ENCODE results near the gene PLAC8.

The PLAC8 gene, protein sequence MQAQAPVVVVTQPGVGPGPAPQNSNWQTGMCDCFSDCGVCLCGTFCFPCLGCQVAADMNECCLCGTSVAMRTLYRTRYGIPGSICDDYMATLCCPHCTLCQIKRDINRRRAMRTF

DNA sequence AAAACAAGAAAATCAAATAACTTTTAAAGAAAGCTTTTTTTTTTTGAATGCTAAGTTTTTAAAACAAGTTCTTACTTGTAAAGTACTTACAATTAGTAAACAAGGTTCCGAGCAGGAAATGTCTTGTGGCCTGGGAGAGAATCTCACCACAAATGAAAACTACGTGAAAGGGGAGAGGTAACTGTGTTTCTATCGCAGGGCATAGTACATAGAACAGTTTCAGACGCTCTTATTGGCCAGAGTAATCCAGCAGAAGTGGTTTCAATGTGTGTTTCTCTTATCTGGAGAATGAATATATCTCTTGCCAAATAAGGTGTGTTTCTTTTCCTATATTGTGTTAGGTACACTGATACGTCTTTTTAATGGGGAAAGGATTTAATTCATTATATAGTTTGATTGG is at the start of gene PLAC8:
Gene PLAC8, minus strand, starts transcription at position 154 of the 400 bp plus-strand sequence. CDS start 6,808 bp downstream, outside the sequence.
- DNase-seq (ENCODE audit: low read depth) = no peak

DNA sequence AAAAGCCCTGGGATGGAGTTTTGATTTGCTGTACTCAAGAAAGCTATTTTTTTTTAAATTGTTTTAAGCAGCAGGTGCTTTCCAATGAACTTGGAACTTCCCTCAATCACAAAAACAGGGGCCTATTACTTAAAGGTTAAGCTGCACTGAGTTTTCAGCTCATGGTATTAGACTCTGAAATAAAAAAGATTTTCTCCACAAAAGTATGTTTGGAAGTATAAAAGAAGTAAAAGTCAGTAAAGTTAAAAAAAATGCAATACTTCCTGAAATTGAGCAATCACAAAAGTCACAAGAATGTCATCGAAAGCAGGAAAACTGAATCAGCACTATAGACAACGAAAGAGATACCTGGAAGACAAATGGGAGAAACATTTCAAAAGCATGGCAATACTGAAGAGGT is 38.9 kb upstream of the PLAC8 start:
- DNase-seq (ENCODE audit: low read depth) = no peak

DNA sequence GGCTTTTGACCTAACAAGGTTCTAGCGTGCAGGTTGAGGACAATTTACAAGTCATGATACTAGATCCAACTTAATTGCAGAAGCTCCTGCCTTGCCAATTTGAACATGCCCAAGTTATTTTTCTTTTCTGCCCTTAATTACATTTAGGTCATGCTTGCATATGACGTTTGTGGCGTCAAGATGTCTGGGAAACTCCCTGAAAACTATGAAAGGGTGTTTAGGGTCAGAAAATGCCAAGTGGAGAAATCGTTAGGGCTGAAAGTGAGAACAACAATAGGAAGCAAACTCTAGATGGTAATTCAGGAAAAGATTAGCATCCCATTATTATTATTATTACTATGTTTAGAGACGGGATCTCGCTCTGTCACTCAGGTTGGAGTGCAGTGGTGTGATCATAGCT is 38.2 kb upstream of the PLAC8 start:
- DNase-seq (ENCODE audit: low read depth) = no peak

DNA sequence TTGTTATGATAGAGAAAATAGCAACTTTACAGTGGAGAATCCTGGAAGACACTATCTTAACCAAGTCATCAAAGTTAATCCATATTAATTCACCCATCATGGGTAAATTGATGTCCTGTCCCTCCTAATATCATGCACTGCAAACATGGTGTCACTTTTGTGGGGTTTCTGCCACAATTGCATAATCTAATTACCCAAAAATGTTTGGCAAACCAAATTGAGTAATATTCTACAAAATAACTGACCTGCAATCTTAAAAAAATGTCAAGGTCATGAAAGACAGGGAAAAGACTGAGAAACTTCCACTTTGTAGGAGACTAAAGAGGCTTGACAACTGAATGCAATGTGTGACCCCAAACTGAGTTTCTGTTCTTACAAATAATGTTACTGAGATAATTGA is 37.1 kb upstream of the PLAC8 start:
- no peak for DNase-seq (ENCODE audit: low read depth)

DNA sequence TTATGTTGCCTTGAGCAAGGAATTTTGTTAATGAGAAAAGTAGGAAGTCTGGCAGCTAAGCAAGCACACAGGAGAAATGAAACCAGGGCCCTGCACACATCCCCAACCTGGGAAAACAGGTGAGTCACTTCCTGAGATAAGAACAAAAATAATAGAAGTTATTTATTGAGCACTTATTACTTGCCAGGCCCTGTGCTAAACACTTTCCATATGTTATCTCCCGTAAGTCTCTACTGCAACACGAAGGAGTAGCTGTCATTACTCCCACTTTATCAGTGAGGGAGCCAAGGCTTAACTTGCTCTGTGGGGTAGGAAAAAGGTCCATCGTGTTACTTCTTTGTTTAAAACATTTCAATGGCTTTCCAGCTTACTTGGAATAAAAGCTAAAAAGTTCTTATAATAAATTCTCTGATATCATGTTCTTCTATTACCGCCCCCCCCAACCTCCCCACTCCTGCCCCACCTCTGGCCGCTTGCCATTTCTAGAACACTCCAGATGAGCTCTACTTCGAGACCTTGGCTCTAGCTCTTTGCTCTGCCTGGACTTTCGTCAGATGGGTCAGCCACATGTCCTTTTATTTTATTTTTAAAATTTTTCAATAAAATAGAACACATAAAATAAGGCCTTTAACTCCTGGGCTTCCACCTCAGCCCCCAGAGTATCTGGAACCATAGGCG is 36.3 kb upstream of the PLAC8 start:
- no peak for DNase-seq (ENCODE audit: low read depth)

DNA sequence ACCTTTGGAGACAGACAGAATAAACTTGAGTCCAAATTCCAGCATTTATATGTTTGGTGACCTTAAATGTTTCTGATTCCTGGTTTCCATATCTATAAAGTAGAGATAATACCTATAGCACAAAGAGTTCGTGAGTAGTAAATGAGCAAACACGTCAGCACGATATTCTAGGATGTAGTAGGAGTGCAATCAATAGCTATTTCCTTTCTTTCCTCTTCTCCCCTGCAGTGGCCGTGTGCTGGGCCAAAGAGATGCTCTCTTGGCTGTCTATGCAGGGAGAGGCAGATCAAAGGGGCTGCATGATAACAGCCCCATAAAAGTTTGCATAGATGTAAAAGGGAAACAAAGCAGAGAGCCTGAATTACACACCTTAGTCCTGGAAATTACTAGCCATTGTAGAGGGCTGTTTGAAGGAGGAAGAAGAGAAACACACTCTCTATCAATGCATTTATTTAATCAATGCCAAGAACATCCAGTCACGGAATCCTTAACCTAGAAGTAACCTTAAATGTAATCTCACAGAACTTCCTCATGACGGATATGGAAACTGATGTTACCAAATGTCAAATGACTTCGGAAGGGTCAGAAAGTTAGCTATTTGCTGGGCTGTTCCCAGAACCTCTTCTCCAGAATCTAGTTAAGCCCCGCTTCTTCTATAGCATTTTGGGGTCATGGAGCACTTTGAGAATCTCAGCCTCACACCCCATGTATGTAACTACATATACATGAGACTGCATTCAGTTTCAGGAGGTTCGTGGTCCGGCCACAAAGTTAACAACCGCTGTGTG is 35.5 kb upstream of the PLAC8 start:
- DNase-seq (ENCODE audit: low read depth) = no peak

DNA sequence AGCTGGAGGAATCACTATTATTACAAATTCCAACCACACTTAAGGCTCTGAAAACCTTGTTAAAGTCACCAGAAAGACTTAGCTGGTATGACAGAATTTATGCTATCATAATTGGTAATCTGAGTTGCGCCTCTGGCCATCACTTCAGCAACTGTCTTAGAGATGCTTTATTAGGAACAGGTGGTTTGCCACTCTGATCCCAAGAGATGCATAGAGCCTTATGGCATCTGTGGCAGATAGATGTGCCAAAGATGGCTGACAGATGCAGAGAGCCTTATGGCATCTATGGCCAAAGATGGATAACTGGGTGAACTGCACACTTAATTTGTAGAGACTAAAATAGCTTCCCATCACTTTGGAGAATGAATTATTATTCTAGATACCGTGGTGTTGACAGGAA is 32.3 kb upstream of the PLAC8 start:
- no peak for DNase-seq (ENCODE audit: low read depth)

DNA sequence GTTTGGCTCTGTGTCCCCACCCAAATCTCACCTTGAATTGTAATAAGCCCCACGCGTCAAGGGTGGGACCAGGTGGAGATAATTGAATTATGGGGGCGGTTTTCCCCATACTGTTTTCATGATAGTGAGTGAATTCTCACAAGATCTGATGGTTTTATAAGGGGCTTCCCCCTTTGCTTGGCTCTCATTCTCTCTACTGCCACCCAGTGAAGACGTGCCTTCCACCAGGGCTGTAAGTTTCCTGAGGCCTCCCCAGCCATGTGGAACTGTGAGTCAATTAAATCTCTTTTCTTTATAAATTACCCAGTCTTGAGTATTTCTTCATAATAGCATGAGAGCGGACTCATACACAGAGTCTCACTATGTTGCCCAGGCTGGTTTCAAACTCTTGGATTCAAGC is 31.2 kb upstream of the PLAC8 start:
- DNase-seq (ENCODE audit: low read depth) = peak; percentile 4

DNA sequence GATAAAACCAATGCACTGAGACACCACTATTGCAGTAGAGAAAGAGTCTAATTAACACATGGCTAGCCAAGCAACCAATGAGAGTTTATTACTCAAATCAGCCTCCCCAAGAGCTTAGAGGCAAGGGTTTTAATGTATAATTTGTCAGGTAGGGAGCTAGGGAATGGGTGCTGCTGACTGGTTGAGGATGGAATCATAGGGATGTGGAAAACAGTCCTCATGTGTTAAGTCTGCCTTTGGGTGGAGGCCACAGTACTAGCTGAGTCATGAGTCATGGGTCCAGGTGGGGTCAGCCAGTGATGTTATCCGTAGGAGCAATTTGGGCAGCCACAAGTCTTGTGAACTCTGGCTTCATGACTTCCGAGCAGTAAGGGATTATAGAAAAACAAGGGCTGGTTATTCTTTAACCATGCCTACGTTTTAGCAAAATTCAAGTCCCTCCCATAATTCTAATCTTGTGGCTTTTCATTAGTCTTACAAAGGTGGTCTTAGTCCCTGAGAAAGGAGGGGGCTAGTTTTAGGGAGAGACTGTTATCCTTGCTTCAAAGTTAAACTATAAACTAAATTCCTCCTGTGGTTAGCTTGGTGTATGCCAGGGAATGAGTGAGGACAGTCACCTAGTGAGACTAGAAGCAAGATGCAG is 25.1 kb upstream of the PLAC8 start:
- DNase-seq (ENCODE audit: low read depth) = no peak

DNA sequence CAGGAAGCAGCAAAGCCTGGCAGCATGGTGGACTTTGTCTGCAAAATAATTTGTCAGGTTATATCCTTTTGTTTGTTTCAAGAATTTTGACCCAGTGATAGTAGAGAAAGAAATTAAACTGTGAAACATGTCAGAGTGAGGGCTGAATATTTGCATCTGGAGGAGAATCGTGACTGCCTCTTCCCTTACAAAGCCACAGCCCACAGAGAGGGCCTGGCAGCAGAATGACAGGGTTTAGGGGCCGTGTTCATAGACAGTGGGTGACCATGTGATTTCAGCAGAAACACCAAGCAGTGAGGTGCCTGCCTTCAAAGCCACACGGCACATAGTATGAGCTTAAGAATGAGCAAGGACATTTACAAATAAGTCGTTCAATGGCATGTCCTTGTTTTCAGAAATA is 24.4 kb upstream of the PLAC8 start:
- peak; percentile 25 for DNase-seq (ENCODE audit: low read depth)

DNA sequence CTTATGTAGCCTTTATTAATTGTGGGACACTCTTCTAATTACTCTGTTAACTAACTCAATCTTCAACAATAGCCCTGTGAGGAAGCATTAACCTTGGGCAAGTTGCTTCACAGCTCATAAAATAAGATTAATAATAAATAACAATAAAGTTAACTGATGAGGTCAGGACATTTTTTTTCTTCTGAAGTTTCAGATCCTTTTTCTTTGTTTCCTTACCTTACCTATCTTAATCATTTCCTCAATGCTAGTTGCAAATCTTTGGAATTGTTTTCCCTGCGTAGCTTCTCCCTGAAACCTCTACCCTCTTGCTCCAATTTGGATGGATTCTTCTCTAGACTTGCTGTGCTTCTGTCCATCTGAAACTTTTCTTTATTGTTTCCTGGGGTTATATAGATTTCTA is 17.5 kb upstream of the PLAC8 start:
- DNase-seq (ENCODE audit: low read depth) = no peak

DNA sequence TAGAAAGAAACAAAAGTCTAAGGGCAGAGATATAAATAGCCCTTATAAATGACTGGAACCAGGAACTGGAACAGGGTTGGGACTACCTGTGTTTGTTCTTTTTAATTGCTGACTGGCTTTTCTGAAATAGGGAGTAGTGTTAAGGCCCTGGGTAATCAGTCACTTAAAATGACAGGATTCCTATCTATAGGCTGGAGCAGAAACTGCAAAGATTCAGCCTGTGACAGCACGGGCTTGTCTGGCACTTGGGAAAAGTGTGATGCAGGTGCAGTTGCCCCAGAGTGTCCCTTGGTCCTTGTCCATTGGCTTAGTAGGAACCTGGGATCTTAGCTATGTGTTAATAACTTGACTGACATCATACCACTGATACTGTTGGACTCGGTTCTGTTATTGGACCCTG is 14.7 kb upstream of the PLAC8 start:
- DNase-seq (ENCODE audit: low read depth) = no peak

DNA sequence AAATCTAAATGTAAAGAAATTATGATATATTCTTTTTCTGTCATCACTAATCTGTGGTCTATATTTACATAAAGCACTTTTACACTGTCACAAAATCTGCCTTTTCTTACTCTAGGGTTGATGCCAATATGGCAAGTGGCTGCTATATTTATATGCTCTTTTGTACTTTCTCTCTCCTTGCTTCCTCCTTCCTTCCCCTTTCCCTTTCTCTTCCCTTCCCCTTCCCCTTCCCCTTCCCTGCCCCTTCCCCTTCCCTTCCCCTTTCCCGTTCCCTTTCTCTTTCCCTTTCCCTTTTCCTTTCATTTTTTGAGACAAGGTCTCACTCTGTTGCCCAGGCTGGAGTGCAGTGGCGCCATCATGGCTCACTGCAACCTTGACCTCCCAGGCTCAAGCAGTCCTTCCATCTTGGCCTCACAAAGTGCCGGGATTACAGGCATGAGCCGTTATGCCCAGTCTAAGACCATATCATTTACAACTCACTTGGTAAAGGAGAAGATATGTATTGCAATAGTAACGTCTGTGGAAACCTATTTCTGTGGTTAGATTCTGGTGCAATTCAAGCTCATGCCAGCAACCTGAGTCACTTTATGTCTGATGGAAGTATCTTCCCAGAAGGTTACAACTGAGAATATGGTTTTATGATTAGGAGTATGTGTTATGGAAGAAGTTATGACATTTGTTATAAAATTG is 13.9 kb upstream of the PLAC8 start:
- no peak for DNase-seq (ENCODE audit: low read depth)

DNA sequence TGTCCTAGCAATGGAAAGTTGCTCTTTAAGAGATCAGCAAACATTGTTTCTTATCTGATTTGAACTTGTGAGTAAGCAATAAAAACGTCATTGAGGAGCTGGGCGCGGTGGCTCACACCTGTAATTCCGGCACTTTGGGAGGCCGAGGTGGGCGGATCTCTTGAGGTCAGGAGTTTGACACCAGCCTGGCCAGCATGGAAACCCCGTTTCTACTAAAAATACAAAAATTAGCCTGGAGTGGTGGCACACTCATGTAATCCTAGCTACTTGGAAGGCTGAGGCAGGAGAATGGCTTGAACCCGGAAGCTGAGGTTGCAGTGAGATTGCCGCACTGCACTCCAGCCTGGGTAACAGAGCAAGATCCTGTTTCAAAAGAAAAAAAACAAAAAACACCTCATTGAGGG is 11.2 kb upstream of the PLAC8 start:
- no peak for DNase-seq (ENCODE audit: low read depth)

DNA sequence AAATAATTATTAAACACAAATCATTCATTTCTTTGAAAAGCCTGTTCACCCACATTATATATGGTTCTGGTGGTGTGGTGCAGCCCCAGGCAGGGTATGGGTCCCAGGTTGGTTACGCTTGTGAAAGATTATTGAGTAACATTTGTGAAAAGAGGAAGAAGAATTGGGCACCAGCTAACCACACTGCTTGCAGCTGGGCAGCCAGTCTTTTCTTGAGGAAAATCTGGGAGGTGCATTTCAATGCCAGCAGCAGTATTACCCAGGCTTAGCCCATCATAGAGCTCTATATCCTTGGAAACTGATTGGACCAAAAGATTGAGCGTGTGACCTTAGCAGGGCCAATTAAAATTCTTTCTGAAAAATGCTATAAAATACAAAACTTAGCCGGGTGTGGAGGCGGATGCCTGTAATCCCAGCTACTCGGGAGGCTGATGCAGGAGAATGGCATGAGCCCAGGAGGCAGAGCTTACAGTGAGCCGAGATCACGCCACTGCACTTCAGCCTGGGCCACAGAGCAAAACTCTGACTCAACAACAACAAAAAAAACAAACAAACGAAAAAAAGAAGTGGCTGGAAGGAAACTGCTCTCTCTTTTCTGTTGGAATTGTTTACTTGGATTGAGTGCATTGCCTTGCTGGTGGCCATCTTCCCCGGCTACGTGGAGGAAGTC is 9.7 kb upstream of the PLAC8 start:
- no peak for DNase-seq (ENCODE audit: low read depth)

DNA sequence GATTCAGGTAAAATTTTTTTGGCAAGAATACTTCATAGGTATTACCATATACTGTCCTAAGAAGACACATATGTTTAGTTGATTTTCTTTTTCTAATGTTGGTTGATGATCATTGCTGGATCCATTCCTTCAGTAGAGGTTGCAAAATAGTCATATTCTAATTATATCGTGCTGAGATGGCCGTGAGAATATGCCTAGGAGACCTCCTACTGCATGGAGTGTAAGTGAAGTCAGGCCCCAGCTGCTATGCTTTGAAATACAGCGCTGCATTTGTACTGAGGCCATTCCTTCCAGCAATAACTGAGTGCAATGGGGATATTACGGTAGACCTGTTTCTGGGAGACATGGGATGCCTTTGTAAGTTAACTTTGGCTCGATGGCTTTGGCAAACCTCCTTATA is 6.7 kb upstream of the PLAC8 start:
- no peak for DNase-seq (ENCODE audit: low read depth)

DNA sequence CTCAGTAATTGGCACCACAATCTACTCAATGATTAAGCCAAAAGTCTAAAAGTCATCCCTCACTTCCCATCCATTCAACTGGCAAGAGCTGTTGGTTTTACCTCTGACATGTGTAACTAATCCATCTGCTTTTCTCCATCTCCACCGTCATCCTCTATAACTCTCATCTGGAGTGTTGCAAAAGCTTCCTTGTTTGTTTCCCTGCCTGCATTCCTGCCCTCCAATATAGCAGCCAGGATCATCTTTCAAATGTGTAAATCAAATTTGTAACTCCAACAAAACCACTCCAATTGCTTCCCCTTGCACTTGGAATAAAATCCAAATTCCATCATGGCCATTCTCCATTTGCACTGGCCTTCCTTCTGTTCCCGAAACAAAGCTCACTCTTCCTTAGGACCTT is 4.3 kb upstream of the PLAC8 start:
- DNase-seq (ENCODE audit: low read depth) = no peak

DNA sequence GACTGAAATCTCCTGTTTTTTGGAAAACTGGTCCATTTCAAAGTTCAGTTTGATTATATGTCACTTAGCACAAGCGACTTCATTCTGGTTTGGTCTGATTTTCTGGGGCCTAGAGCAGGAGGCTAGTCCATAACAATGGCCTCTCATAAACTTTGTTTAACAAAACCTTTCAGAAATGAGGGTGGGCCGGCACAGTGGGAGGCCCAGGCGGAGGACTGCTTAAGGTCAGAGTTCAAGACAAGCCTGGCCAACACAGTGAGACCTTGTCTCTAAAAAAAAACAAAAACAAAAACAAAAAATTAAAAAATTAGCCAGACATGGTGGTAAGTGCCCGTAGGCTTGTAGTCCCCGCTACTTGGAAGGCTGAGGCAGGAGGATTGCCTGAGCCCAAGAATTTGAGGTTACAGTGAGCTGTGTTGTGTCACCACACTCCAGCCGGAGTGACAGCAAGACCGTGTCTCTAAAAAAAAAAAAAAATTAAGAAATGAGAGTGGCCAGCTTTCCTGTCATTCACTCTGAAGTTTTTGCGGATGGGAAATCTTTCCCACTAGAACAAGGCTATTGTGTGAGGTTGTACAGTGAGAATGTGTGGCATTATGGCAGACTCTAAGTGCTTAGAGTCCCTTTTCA is 1.2 kb upstream of the PLAC8 start:
- DNase-seq (ENCODE audit: low read depth) = no peak

DNA sequence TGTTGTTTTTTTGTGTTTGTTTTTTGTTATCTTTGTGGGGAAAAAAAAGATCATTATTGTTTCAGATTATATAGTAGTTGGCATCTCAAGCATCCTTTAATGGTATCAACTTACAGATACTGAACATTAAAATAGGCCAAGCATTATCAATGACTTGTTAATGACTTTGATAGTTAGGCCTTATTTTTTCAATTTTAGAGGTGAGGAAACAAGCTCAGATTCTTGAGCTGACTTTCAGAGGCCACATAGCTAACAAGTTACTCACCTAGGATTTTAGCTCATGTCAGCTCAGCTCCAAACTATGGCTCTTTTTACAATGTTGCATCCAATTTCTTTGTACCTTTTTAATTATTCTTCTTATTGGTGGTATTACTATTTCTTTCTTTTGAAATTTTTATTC is 471 bp upstream of the PLAC8 start:
- DNase-seq (ENCODE audit: low read depth) = no peak

DNA sequence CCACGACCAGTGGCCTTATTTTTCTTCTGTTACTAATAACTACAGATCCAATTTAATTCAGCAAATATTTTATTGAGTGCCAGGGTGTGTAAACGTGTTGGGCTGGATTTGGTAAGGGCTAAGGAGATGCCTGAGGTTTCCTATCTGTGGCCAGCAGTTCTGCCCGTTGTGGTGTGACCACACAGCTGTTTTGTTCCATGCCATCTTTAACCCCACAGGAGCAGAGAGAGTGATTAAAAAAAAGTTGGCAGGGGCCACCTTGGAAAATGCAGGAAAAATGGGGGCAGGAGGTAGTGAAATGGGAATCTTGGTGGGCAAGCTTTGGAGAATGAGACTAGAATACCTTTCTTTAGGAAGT is 1.1 kb downstream of the PLAC8 start:
- DNase-seq (ENCODE audit: low read depth) = no peak

DNA sequence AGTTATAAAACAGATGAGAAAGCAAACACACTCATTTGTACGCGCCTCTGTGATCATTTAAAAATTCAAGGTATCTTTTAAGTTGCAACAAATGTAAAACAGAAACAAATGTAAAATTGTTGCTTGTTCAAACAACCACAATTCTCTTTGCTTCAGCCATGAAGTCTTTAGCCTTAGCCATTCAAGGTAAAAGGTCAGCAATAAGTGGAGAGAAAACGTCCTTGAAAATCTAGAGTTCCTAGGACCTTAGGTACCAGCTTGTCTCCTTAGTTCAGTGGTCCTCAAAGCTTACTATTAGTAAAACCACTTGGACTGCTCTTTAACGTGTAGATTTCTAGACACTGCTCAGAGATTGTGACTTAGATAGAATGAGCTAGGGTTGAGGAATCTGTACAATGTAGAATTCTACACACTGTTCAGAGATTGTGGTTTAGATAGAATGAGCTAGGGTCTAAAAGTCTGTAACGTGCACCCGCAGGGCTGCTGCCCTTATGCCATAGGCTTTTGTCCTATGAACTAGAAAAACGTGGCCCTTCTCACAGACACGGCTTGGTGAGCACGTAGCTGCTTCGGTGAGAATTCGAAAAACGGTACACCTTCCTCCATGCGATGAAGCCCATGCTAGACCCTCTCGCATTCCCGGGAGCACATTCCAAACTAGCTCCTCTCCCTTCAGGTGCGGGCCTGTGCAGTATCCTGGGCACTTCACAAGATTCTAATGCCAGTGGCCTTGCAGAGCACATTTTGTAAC is 1.7 kb downstream of the PLAC8 start:
- DNase-seq (ENCODE audit: low read depth) = no peak

Data from stimulated activated CD8-positive, alpha-beta memory T cell treated with anti-CD3 and anti-CD28 coated beads, Interleukin-4, amount 100 ng/mL, for 24 hours (primary cell).